GM12878 (cell line): Measurements from ENCODE around the gene PLS1.

ENCODE experiments used
- CREB1 ChIP-seq: IDR thresholded peaks from 2 replicates; pipeline ENCODE4 v1.6.1; 2012; ENCODE audit warnings: low read depth, mild to moderate bottlenecking, inconsistent platforms
- CTCF ChIP-seq, 3 experiments: IDR thresholded peaks in 2 of 3; conservative IDR thresholded peaks in 1 of 3; 2 replicates each; pipeline ENCODE4 v1.5.1; 2011; ENCODE audit warnings: low read depth in 3 of 3, low read length in 3 of 3, mild to moderate bottlenecking in 3 of 3, control low read depth in 2 of 3, moderate library complexity in 2 of 3, inconsistent platforms in 1 of 3, mixed read lengths in 1 of 3; ENCODE audit not compliant: control insufficient read depth in 2 of 3, insufficient read depth in 1 of 3; ENCODE audit errors: extremely low read depth in 1 of 3
- EP300 ChIP-seq, 2 experiments: fragments of 150-350 bp in 1 of 2; IDR thresholded peaks; 2 replicates each; pipeline ENCODE4 v1.6.1; 2011 to 2012; ENCODE audit warnings: low read depth in 2 of 2, low read length in 2 of 2, borderline replicate concordance in 1 of 2, improper control_type of control experiment in 1 of 2, inconsistent platforms in 1 of 2; ENCODE audit not compliant: control insufficient read depth in 1 of 2
- NFYB ChIP-seq: IDR thresholded peaks from 2 replicates; pipeline ENCODE4 v1.6.1; 2011; ENCODE audit warnings: low read depth, mild to moderate bottlenecking, low read length, improper control_type of control experiment, moderate library complexity; ENCODE audit not compliant: insufficient read depth
- NR2C2 ChIP-seq: IDR thresholded peaks from 2 replicates; pipeline ENCODE4 v1.6.1; 2011; ENCODE audit warnings: borderline replicate concordance, low read depth; ENCODE audit not compliant: control insufficient read depth, insufficient read length
- POLR2A ChIP-seq: IDR thresholded peaks from 2 replicates; pipeline ENCODE4 v1.6.1; 2011; ENCODE audit warnings: low read depth, mild to moderate bottlenecking, low read length
- POLR2AphosphoS2 ChIP-seq: IDR thresholded peaks from 2 replicates; pipeline ENCODE4 v1.6.1; 2011; ENCODE audit warnings: low read depth, mild to moderate bottlenecking, low read length, improper control_type of control experiment, moderate library complexity
- RAD21 ChIP-seq: IDR thresholded peaks from 2 replicates; pipeline ENCODE4 v1.6.1; 2011; ENCODE audit warnings: mild to moderate bottlenecking, low read depth, low read length, moderate library complexity; ENCODE audit not compliant: insufficient read depth
- REST ChIP-seq: IDR thresholded peaks from 2 replicates; pipeline ENCODE4 v1.6.1; 2012; ENCODE audit warnings: mild to moderate bottlenecking, low read depth, low read length
- SP1 ChIP-seq: IDR thresholded peaks from one replicate; pipeline ENCODE4 v1.6.1; 2011; ENCODE audit warnings: low read depth, low read length
- TF ChIP-seq, protein P1 (sequence below): fragments of 450-650 bp; IDR thresholded peaks from 2 replicates; pipeline ENCODE4 v1.6.1; 2017; ENCODE audit warnings: mild to moderate bottlenecking

DNA sequence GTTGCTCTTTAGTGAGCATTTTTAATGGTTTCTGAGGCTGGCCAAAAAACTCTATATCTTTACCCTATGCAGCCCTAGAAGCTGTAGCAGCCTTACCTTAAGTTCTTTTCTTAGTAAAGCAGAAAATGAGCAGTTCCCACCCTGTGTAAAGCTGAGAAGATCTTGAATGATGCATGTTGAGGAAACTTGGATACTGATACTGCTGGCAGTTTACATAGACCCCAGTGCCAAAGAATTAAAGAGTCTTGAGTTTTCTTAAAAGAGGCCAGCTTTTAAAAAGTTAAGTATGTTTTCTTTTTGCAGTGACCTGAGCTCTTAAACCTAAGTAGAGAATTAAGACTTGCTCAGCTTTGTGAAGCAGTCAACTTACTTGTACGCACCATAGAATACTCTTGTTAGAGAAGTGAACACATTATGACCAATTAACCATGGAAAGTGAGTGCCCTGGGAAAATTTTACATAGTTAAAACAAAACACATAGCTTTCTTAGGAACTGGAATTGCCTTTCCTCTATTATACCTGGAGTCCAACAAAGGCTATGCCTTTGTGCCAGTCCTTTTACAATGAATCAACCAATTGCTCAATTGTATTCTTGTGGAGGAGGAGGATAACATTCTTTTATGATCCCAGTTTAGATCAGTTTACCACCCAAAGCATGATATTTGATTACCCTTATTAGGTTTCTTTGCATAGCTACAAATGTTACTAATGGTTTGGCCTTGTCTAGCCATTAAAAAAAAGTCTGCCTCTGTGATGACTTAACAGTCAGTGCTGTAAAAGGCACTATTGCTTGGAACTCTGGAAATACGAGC lies 28.4 kb downstream of the PLS1 start:
- no peak for TF ChIP-seq CREB1
- no peak for TF ChIP-seq SP1
- TF ChIP-seq CTCF (IDR thresholded peaks at IDR 0.05 in 2 of 3, conservative IDR thresholded peaks at IDR 0.05 in 1 of 3; ENCODE audit: control insufficient read depth in 2 of 3, extremely low read depth in 1 of 3, insufficient read depth in 1 of 3, low read depth in 3 of 3, low read length in 3 of 3): no peak
- TF ChIP-seq NFYB: no peak
- no peak for TF ChIP-seq EP300 (IDR thresholded peaks at IDR 0.05; ENCODE audit: borderline replicate concordance in 1 of 2, control insufficient read depth in 1 of 2, low read depth in 2 of 2, low read length in 2 of 2)
- no peak for TF ChIP-seq POLR2A
- TF ChIP-seq, protein P1, sequence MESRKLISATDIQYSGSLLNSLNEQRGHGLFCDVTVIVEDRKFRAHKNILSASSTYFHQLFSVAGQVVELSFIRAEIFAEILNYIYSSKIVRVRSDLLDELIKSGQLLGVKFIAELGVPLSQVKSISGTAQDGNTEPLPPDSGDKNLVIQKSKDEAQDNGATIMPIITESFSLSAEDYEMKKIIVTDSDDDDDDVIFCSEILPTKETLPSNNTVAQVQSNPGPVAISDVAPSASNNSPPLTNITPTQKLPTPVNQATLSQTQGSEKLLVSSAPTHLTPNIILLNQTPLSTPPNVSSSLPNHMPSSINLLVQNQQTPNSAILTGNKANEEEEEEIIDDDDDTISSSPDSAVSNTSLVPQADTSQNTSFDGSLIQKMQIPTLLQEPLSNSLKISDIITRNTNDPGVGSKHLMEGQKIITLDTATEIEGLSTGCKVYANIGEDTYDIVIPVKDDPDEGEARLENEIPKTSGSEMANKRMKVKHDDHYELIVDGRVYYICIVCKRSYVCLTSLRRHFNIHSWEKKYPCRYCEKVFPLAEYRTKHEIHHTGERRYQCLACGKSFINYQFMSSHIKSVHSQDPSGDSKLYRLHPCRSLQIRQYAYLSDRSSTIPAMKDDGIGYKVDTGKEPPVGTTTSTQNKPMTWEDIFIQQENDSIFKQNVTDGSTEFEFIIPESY: no peak
- no peak for TF ChIP-seq RAD21
- TF ChIP-seq POLR2AphosphoS2: no peak
- no peak for TF ChIP-seq REST
- no peak for TF ChIP-seq NR2C2
